Measurements from ENCODE around the gene LIM2.

DNA sequence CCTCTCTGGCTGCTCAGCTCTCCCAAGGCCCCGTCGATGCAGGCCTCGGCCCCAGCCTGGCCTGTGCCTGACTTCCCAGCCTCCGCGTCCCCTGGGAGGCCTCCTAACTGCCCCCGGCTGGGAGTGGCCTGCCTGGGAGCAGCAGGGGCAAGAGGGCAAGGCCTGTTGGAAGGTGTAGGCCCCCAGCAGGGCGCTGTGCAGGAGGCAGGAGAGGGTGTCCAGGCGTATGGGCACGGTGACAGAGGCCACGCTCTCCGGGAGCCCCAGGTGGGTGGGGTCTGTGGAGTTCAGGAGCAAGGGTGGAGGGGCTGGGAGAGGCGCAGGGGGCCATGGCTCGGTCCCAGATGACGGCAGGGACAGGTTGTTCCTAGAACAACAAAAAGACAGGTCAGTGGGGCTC is 1.4 kb upstream of the LIM2 start:
- TF ChIP-seq, protein P1, sequence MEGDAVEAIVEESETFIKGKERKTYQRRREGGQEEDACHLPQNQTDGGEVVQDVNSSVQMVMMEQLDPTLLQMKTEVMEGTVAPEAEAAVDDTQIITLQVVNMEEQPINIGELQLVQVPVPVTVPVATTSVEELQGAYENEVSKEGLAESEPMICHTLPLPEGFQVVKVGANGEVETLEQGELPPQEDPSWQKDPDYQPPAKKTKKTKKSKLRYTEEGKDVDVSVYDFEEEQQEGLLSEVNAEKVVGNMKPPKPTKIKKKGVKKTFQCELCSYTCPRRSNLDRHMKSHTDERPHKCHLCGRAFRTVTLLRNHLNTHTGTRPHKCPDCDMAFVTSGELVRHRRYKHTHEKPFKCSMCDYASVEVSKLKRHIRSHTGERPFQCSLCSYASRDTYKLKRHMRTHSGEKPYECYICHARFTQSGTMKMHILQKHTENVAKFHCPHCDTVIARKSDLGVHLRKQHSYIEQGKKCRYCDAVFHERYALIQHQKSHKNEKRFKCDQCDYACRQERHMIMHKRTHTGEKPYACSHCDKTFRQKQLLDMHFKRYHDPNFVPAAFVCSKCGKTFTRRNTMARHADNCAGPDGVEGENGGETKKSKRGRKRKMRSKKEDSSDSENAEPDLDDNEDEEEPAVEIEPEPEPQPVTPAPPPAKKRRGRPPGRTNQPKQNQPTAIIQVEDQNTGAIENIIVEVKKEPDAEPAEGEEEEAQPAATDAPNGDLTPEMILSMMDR (IDR thresholded peaks at IDR 0.05): no peak
- no peak for TF ChIP-seq POLR2A (IDR thresholded peaks at IDR 0.05)

Data from uterus (tissue), 2 donors.